DMS79 treated with DMSO at 0.1 percent for 48 hours (cell line): ENCODE data around the gene P2RY14.

Source experiments
- DNase-seq: peaks from one replicate; lab custom pipeline; 2025; lab: John Stamatoyannopoulos, UW

P2RY14 gene

GRCh38 chr3:151213881-151214280, 64.5 kb downstream of the P2RY14 start:
- no peak for DNase-seq

GRCh38 chr3:151213151-151213550, 65.2 kb downstream of the P2RY14 start:
- no peak for DNase-seq

GRCh38 chr3:151210676-151211381, 67.5 kb downstream of the P2RY14 start:
- no peak for DNase-seq

GRCh38 chr3:151209654-151210053, 68.7 kb downstream of the P2RY14 start:
- no peak for DNase-seq

GRCh38 chr3:151206201-151206600, 72.1 kb downstream of the P2RY14 start:
- no peak for DNase-seq

GRCh38 chr3:151205482-151205881, 72.9 kb downstream of the P2RY14 start:
- DNase-seq = no peak

GRCh38 chr3:151204530-151205402, 73.6 kb downstream of the P2RY14 start:
- DNase-seq = no peak

- DNase-seq = no peak
Measured at GRCh38 chr3:151203051-151203420, 75.3 kb downstream of the P2RY14 start, which contains the start of gene GPR171. GPR171 (minus strand) TSS chr3:151203216; CDS start chr3:151199386, 3,830 bp downstream.

GRCh38 chr3:151201051-151201730, 77.2 kb downstream of the P2RY14 start:
- no peak for DNase-seq

GRCh38 chr3:151200586-151200985, 77.8 kb downstream of the P2RY14 start:
- no peak for DNase-seq

- no peak for DNase-seq
Measured at GRCh38 chr3:151199554-151200438, 78.5 kb downstream of the P2RY14 start.

GRCh38 chr3:151198849-151199248, 79.5 kb downstream of the P2RY14 start:
- no peak for DNase-seq

- no peak for DNase-seq
Measured at GRCh38 chr3:151197981-151198767, 80.2 kb downstream of the P2RY14 start.

GRCh38 chr3:151197228-151197627, 81.1 kb downstream of the P2RY14 start:
- no peak for DNase-seq

GRCh38 chr3:151196434-151196833, 81.9 kb downstream of the P2RY14 start:
- DNase-seq = no peak

GRCh38 chr3:151195826-151196225, 82.5 kb downstream of the P2RY14 start:
- DNase-seq = no peak

- no peak for DNase-seq
Measured at GRCh38 chr3:151192545-151192944, 85.8 kb downstream of the P2RY14 start.

- no peak for DNase-seq
Measured at GRCh38 chr3:151191095-151191494, 87.2 kb downstream of the P2RY14 start.

- DNase-seq = no peak
Measured at GRCh38 chr3:151183265-151183671, 95.1 kb downstream of the P2RY14 start.

GRCh38 chr3:151182349-151183079, 95.8 kb downstream of the P2RY14 start:
- no peak for DNase-seq
